Left kidney (tissue), 2 donors: ENCODE data around the gene XIST. TPM values are rescaled to one million over a fixed set of nuclear protein-coding genes. Genes with fewer than 3 reads are reported as not detected.
"Not testable (repeated sequence)": the region's sequence is repeated elsewhere in the genome, so short reads cannot be mapped to it uniquely, and the experiment has no call there.

ENCODE experiments used
- DNase-seq: peaks from one replicate; pipeline ENCODE4 v3.0.0-alpha.2; 2013
- polyA plus RNA-seq: library from polyadenylated mRNA; unstranded; fragments of 120-200 nt; gene quantifications from one replicate; pipeline ENCODE4 v1.2.1, GENCODE V29; 2013; ENCODE audit not compliant: insufficient read length

XIST gene
- polyA plus RNA-seq, 1 donor = 0.18 TPM

DNA sequence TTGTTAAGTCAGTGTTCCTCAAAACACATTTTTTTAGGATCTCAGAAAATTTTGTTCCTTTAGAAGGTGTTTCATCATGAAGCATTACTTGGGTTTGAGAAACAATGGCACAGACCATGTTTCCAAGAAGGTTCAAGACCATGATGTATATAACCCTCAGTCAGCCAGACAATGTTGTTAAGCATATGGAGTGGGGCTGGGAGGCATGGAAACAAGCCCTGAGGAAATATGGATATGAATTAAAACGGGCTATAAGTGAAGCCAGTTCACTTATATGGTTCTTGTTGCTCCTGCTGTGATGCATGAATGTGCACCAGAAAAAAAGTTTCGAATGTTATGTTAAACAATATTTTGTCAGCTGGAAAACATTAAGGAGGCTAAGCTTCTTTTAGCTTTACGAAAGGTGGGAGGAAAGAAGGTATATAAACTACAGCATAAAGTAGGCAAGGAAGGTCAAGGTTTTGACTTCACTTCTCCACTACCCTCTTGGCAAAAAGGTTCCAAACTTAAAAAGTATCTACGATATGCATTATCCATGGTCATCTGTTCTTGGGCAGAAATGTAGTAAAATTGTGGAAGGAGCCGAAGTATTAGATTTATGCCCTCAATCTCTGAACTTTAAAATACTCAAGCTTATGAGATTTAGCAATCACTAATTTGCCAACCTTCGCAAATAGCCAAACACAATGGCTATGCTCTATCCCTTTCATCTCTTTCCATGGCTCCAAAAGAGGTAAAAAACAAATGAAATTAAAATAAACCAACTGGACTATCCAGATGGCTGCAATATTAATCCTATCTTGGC, 12.2 kb downstream of the XIST start:
- DNase-seq = no peak

GRCh38 chrX:73839152-73839551, 13.4 kb downstream of the XIST start:
- DNase-seq = no peak

DNA sequence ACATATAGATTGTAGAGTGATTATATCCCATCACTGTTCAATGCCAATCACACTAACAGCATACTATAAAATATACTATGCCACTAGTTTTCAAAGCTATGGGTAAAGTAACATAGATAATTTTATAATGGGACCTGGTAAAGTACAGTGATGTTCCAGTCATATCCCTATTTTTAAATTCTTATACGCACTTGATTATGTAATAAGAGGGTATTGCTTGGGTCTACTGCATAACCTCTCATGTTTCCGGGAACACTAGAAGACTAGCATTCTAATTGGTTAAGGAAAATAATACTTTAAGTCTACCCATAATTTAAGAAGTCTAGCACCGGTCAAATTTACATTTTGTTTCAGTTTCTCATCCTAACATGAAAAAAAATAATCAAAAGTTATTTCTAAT, 14.4 kb downstream of the XIST start:
- no peak for DNase-seq

DNA sequence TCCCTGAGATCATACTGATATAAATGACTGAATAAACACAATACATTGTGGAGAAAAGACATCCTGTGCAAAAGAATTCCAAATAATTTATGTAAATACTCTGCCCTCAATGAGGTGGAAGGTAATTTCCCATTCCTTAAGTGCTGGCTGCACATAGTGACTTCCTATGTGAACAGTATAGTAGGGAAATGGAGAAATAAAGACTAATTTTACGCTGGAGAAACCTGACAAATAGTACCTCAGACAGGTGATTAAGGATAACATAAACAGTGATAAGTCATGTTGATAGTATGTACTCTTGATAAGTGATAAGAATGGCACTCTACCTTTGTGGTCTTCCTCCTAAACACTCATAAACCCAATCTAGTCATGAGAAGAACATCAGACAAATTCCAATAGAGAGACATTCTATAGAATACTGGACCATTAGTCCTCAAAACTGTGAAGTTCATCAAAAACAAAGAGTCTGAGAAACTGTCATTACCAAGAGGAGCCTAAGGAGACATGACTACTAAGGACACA, 15.5 kb downstream of the XIST start:
- DNase-seq = no peak

DNA sequence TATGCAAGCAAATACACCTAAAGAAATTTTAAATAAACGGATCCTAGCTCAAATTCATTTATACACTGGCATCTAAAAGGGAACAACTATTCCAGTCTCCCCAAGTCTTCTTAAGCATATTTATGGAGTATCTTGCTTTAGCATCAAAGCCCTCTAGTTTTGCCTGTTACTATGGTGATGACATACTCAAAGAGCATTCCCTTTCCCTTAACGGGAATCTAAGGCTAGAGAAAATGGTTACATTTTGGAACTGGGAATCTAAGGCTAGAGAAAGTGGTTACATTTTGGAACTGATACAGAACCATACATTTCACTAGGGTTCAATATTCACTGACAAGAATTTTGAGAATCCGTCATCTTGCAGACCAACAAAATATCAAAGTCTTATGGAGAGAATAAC, 18.3 kb downstream of the XIST start:
- DNase-seq = no peak

GRCh38 chrX:73832319-73832718, 20.2 kb downstream of the XIST start:
- DNase-seq = no peak

- no peak for DNase-seq
Observed at GRCh38 chrX:73831500-73831899, 21.0 kb downstream of the XIST start.

GRCh38 chrX:73830489-73831414, 21.8 kb downstream of the XIST start:
- no peak for DNase-seq

DNA sequence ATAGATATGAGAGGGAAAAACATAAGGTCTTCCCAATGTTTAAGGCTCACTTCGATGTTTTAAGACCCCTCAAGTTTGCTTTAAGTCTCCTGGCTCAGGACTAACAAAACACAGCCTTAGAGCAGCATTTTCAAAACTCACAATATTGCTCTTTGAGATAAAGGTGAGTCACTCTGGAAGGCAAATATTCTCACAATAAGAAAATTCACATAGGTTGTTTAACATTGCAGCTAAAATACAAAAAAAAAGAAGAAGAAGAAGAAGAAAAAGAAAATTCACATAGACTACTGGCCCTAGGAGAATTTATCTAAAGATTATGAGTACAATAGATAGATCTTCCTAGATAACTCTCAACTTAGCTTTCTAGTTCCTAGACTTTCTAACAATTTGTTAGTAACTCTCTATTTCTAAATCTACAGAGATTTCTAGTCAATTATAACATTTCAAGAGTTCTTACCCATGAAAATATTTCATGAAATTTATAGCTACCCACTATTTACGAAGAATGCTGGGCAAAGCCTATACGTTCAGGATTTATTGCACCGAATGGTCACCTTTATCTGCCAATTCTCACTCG, 22.5 kb downstream of the XIST start:
- no peak for DNase-seq

- DNase-seq = no peak
Observed at GRCh38 chrX:73828080-73828720, 24.3 kb downstream of the XIST start.

GRCh38 chrX:73827406-73827805, 25.1 kb downstream of the XIST start:
- no peak for DNase-seq

GRCh38 chrX:73826996-73827395, 25.5 kb downstream of the XIST start:
- DNase-seq = no peak

GRCh38 chrX:73825569-73825968, 26.9 kb downstream of the XIST start:
- no peak for DNase-seq

DNA sequence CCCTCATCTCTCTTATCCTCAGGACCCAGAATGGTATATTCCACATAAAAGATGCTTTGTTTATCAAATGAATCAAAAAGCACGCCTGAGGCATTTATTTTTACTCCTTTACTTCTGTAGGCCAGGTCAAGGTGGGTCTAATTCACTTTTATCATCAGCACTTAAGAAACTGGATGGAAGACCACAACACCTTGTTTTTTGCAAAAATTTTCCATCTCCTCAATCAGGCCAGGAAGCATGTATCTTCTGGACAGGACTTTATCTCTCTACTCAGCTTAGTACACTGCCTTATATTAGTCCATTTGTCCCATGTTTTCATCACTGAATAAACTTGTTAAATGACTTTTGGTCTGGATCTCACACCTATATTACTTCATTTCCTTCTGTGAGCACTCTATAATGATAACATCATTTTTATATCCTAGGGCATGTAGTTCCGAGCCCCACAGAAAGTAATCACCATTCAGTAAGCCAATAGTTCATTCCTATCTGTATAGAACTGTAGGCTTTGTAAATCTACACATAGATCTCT, 29.0 kb downstream of the XIST start:
- no peak for DNase-seq

GRCh38 chrX:73822775-73823174, 29.7 kb downstream of the XIST start:
- no peak for DNase-seq

GRCh38 chrX:73821921-73822559, 30.5 kb downstream of the XIST start:
- DNase-seq = no peak

DNA sequence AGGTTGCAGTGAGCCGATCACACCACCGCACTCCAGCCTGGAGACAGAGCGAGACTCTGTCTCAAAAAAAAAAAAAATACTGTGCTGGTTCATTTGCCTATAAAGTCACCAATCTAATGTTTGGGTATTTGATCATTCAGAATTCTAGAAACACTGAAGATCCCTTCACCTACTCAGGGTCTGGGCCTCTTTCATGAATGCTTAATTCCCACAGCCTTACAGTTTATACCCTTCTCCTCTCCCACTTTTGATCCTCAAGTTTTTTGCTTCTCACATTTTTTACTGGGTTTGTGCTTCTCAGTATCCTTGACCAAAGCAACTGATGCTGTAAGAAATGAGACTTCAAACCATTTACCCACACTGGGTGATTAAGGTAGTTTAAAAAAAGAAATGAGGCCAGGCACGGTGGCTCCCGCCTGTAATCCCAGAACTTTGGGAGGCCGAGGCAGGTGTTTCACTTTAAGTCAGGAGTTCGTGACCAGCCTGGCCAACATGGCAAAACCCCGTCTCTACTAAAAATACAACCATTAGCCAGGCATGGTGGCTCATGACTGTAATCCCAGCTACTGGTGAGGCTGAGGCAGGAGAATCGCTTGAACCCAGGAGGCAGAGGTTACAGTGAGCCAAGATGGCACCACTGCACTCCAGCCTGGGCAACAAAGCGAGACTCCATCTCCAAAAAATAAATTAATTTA, 32.5 kb downstream of the XIST start:
- DNase-seq = not testable (repeated sequence)

GRCh38 chrX:73818200-73819116, 34.1 kb downstream of the XIST start:
- DNase-seq = no peak

DNA sequence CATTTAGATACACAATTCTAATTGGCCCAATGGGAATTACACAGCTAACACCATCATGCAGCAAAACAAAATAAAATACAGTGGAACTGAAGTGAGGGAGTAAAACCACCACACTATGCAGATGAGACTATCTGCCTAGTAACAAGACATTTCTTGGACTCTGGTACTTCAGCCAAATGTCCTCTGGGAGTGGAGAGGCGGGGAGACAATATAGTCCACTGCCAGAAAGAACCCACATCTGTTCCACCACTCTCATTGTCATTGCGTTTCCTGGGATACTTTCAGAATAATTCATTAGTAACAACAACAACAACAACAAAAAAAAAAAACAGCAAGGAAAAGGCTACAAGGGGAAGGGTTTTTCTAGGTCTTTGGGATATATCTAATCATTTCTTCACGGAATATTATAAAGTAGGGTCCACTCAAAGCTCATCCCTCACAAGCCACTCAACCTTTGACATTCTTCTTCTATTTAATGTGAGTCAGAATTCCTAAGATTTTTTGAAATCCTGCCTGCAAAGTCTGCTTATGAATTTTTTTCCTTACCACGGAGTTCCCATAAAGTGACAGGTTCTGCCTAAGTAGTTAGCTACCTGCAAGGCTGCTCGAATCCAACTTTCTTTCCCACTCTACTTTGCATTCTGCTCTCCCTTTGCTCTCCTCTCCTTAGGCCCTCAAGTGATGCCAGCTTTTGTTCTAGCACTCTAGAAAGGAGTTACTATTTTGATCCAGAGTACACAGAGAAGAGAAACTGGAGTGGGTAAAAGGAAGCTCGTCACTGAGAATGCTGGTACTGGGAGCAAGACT, 34.9 kb downstream of the XIST start:
- DNase-seq = no peak
